HCT116 (cell line): Measurements from ENCODE around the gene DMAC2. TPM values are rescaled to one million over a fixed set of nuclear protein-coding genes. Genes with fewer than 3 reads are reported as not detected.

Experiments used
- ATAC-seq: fragments of 200-7000 bp; cut with Tn5 transposase; 2 replicates; pipeline ENCODE4 v1.9.1; 2020; ENCODE audit warnings: mild to moderate bottlenecking, moderate library complexity
- BruUV-seq: library from RNA; stranded (reverse); fragments of 400-500 nt; replicated peaks from 2 replicates; lab custom pipeline; 2021; lab: Mats Ljungman, UMichigan
- CTCF ChIA-PET: fragments of 300-600 bp; sonication (Branson Sonifier 250); formaldehyde crosslinking; loops from one replicate; lab custom pipeline; 2021; ENCODE audit warnings: antibody characterized with exemption; lab: Charles Lee
- POLR2A ChIA-PET: fragments of 300-600, 350-600 bp; sonication (Branson Sonifier 250); formaldehyde crosslinking; loops from one replicate; lab custom pipeline; 2021; ENCODE audit warnings: antibody characterized with exemption; lab: Charles Lee
- RAD21 ChIA-PET, 2 experiments: fragments of 300-600 bp; sonication (Branson Sonifier 250); formaldehyde crosslinking; loops; one replicate each; lab custom pipeline; 2023; ENCODE audit warnings: low total read pairs in 2 of 2; ENCODE audit not compliant: uncharacterized antibody in 2 of 2, unreplicated experiment in 2 of 2, low non-redundant PET in 1 of 2; lab: Charles Lee
- DNase-seq: peaks from one replicate; pipeline ENCODE4 v3.0.0-alpha.2; 2010; ENCODE audit warnings: low read depth, low spot score
- H2AFZ ChIP-seq: fragments of 200-600 bp; shearing (Covaris generic), sonication (generic); 2 replicates; pipeline ENCODE4 v1.6.1; 2017; ENCODE audit warnings: low read depth, mixed run types, mixed read lengths, antibody characterized with exemption, low read length; ENCODE audit not compliant: poor library complexity, severe bottlenecking
- H3K27ac ChIP-seq: 2 replicates; pipeline ENCODE4 v1.5.1; 2012; ENCODE audit warnings: low read depth, low read length
- H3K27me3 ChIP-seq: fragments of 200-600 bp; sonication (generic); 2 replicates; pipeline ENCODE4 v1.6.1; 2016; ENCODE audit warnings: mixed run types, low read length, mixed read lengths; ENCODE audit not compliant: insufficient read depth
- H3K36me3 ChIP-seq, 2 experiments: fragments of 200-500 bp in 1 of 2; fragments of 200-600 bp in 1 of 2; sonication (Bioruptor generic) in 1 of 2; sonication (generic) in 1 of 2; 2 replicates each; pipeline versions ENCODE4 v1.5.1 to v1.6.1; 2014 to 2016; ENCODE audit warnings: low read length in 2 of 2, inconsistent platforms in 1 of 2, mixed read lengths in 1 of 2, mixed run types in 1 of 2; ENCODE audit not compliant: insufficient read depth in 2 of 2, control insufficient read depth in 1 of 2
- H3K4me1 ChIP-seq, 2 experiments: fragments of 200-600 bp in 1 of 2; sonication (generic) in 1 of 2; 2 replicates each; pipeline versions ENCODE4 v1.5.1 to v1.6.1; 2012 to 2017; ENCODE audit warnings: low read length in 2 of 2, inconsistent platforms in 1 of 2, mild to moderate bottlenecking in 1 of 2, mixed read lengths in 1 of 2, mixed run types in 1 of 2, moderate library complexity in 1 of 2; ENCODE audit not compliant: insufficient read depth in 2 of 2, control insufficient read depth in 1 of 2
- H3K4me2 ChIP-seq: fragments of 200-600 bp; sonication (generic); 2 replicates; pipeline ENCODE4 v1.6.1; 2017; ENCODE audit warnings: mixed run types, low read length, mixed read lengths
- H3K4me3 ChIP-seq, 2 experiments: fragments of 200-600 bp in 1 of 2; sonication (generic) in 1 of 2; replicated peaks in 1 of 2; 2 replicates each; pipeline ENCODE4 v1.5.1; 2011 to 2016; ENCODE audit warnings: low read length in 2 of 2, control low read depth in 1 of 2, low read depth in 1 of 2, mild to moderate bottlenecking in 1 of 2, mixed read lengths in 1 of 2, mixed run types in 1 of 2
- H3K79me2 ChIP-seq: fragments of 200-600 bp; sonication (generic); 2 replicates; pipeline ENCODE4 v1.6.1; 2017; ENCODE audit warnings: mild to moderate bottlenecking, mixed run types, low read length, moderate library complexity, mixed read lengths; ENCODE audit not compliant: insufficient read depth
- H3K9ac ChIP-seq: fragments of 200-600 bp; sonication (generic); 2 replicates; pipeline ENCODE4 v1.6.1; 2016; ENCODE audit warnings: low read length, mixed read lengths
- H3K9me2 ChIP-seq: fragments of 200-600 bp; sonication (generic), shearing (Covaris generic); 2 replicates; pipeline ENCODE4 v1.6.1; 2017; ENCODE audit warnings: mixed run types, mild to moderate bottlenecking, moderate library complexity; ENCODE audit not compliant: insufficient read depth
- H3K9me3 ChIP-seq, 2 experiments: fragments of 200-500 bp in 1 of 2; fragments of 200-600 bp in 1 of 2; sonication (Bioruptor generic) in 1 of 2; sonication (generic) in 1 of 2; 2 replicates each; pipeline ENCODE4 v1.6.1; 2014 to 2017; ENCODE audit warnings: low read length in 2 of 2, mixed read lengths in 2 of 2, inconsistent platforms in 1 of 2, low read depth in 1 of 2, mild to moderate bottlenecking in 1 of 2, mixed run types in 1 of 2, moderate library complexity in 1 of 2; ENCODE audit not compliant: control insufficient read depth in 1 of 2, insufficient read depth in 1 of 2
- H4K20me1 ChIP-seq: fragments of 200-600 bp; sonication (generic), shearing (Covaris generic); 2 replicates; pipeline ENCODE4 v1.6.1; 2017; ENCODE audit warnings: mixed run types, mild to moderate bottlenecking, moderate library complexity; ENCODE audit not compliant: insufficient read depth
- CEBPB ChIP-seq: IDR thresholded peaks from 2 replicates; pipeline ENCODE4 v1.6.1; 2012; ENCODE audit warnings: low read depth
- FOSL1 ChIP-seq: IDR thresholded peaks from 2 replicates; pipeline ENCODE4 v1.6.1; 2012; ENCODE audit warnings: low read depth
- POLR2A ChIP-seq: IDR thresholded peaks from 2 replicates; pipeline ENCODE4 v1.7.0; 2011; ENCODE audit warnings: borderline replicate concordance; ENCODE audit not compliant: insufficient read depth, insufficient read length; ENCODE audit errors: extremely low read depth
- RAD21 ChIP-seq: IDR thresholded peaks from 2 replicates; pipeline ENCODE4 v1.6.1; 2012; ENCODE audit warnings: low read depth, mild to moderate bottlenecking
- SRF ChIP-seq: IDR thresholded peaks from 2 replicates; pipeline ENCODE4 v1.6.1; 2012; ENCODE audit warnings: low read depth
- YY1 ChIP-seq: IDR thresholded peaks from 2 replicates; pipeline ENCODE4 v1.6.1; 2011; ENCODE audit warnings: low read length, low read depth, moderate library complexity, mild to moderate bottlenecking; ENCODE audit not compliant: insufficient replicate concordance; ENCODE audit errors: extremely low read depth
- ZFX ChIP-seq: fragments of 450-650 bp; IDR thresholded peaks from 2 replicates; pipeline ENCODE4 v1.6.1; 2017
- intact Hi-C: fragments of 100-400 bp; cut with micrococcal nuclease; formaldehyde crosslinking; loops from 2 replicates; pipeline ENCODE4 v1.10.0; 2022
- total RNA-seq: library from RNA; stranded (reverse); gene quantifications from one replicate; pipeline ENCODE4 v1.2.1, GENCODE V29; 2021; ENCODE audit not compliant: unreplicated experiment
- TF ChIP-seq, protein P1 (sequence below), 3 experiments: fragments of 200-600 bp in 1 of 3; sonication (generic) in 1 of 3; IDR thresholded peaks in 2 of 3; conservative IDR thresholded peaks in 1 of 3; 2 replicates each; pipeline ENCODE4 v1.5.1; 2012 to 2017; ENCODE audit warnings: low read depth in 2 of 3, low read length in 2 of 3, antibody characterized with exemption in 1 of 3, borderline replicate concordance in 1 of 3, control low read depth in 1 of 3, mild to moderate bottlenecking in 1 of 3, mixed read lengths in 1 of 3, mixed run types in 1 of 3, moderate library complexity in 1 of 3; ENCODE audit not compliant: insufficient read depth in 1 of 3

The DMAC2 gene
- total RNA-seq, 1 experiment from 2014 or later = 65.6 TPM

DNA sequence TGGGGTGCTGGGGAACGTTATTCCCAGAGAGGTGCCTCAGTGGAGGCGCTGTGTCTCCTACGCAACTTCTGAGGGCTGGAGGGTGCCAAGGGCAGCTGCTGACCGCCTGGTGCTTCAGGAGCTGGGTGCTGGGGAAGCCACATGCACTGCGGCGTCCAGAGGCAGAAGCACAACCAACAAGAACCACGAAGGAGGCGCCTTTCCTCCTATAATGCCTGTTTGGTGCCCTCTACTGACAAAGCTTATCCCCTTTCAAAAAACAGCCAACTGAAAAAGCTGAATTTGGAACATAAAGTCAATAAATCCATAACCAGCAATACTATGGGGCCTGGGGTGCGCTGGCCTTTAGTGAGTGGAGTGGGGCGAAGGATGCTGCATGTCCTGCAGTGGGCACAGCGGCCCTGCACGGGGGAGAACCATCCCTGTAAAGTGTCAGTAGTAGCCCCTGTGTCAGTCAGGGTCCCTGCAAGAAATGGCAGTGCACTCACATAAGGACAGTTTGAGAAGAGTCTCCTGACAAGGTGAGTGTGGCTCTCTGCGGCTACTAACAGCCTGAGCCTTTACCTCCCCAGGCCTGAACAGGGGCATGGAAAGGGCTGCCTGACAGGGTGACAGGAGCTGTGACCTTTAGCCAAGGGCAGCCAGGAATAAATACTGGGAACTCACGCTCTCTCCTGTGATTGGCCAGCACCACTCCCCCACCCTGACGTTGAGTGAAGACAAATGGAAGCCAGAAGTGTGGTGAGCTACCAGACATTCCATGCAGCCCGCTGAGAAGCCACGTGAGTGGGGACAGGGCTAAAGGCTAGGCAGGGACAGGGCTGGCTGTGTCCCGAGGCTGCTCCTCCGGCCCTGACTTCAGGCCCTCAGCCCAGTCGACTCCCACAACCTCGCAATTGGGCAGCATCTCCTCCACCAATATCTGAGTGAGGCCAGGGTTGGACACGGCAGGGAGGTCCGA lies 8.0 kb downstream of the DMAC2 start:
- no peak overlapping the region for H3K9ac ChIP-seq
- peak; percentile 26; the same call in 1 of the 2 replicates for ATAC-seq
- DNase-seq = no peak
- H3K9me2 ChIP-seq = no peaks in the 10 kb centered on the region
- H3K36me3 ChIP-seq = peaks cover 0 to 18% of the 10 kb centered on the region in 2 experiments; a peak in 2 of 4 replicates
- intact Hi-C loops = no loop called here
- 0 out of 2 replicates have a peak, but pooled peaks cover 2% of the 10 kb centered on the region for H3K79me2 ChIP-seq
- H3K9me3 ChIP-seq = no peaks in the 10 kb centered on the region
- BruUV-seq = TSS peak; percentile 32
- CTCF ChIA-PET = interaction anchor here (0.6 to 1.6 kb wide), 4 partner anchors 8 to 227 kb away, joined by 3 to 5 read pairs (median 3); partner anchors contain the start of gene DMAC2
- peaks cover 0 to 5% of the 10 kb centered on the region in 2 experiments; a peak in 2 of 4 replicates for H3K4me1 ChIP-seq
- RAD21 ChIA-PET = no interaction called here
- no peaks in the 10 kb centered on the region for H3K27me3 ChIP-seq
- no peak overlapping the region for H3K27ac ChIP-seq
- no peak overlapping the region for H3K4me2 ChIP-seq
- H4K20me1 ChIP-seq = no peaks in the 10 kb centered on the region
- no peak overlapping the region for H2AFZ ChIP-seq
- H3K4me3 ChIP-seq = no peak overlapping the region
- TF ChIP-seq SRF (no peak), FOSL1 (no peak), CEBPB (no peak), POLR2A (no peak), RAD21 (peak; percentile 52), YY1 (no peak), ZFX (no peak)
- TF ChIP-seq, protein P1, sequence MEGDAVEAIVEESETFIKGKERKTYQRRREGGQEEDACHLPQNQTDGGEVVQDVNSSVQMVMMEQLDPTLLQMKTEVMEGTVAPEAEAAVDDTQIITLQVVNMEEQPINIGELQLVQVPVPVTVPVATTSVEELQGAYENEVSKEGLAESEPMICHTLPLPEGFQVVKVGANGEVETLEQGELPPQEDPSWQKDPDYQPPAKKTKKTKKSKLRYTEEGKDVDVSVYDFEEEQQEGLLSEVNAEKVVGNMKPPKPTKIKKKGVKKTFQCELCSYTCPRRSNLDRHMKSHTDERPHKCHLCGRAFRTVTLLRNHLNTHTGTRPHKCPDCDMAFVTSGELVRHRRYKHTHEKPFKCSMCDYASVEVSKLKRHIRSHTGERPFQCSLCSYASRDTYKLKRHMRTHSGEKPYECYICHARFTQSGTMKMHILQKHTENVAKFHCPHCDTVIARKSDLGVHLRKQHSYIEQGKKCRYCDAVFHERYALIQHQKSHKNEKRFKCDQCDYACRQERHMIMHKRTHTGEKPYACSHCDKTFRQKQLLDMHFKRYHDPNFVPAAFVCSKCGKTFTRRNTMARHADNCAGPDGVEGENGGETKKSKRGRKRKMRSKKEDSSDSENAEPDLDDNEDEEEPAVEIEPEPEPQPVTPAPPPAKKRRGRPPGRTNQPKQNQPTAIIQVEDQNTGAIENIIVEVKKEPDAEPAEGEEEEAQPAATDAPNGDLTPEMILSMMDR (IDR thresholded peaks at IDR 0.05 in 2 of 3, conservative IDR thresholded peaks at IDR 0.05 in 1 of 3; ENCODE audit: borderline replicate concordance in 1 of 3, insufficient read depth in 1 of 3, low read depth in 2 of 3, low read length in 2 of 3) = peak; percentile 29 to 39 (median 38); a peak in 4 of 6 replicates
- POLR2A ChIA-PET = no interaction called here
